ENCODE measurements around the gene C2CD4D.
A peak's percentile ranks its signal among the peaks of the same experiment; 100 is the strongest.

C2CD4D gene

GRCh38 chr1:151841141-151841540 lies 1.5 kb upstream of the C2CD4D start:
- no peak overlapping the region for H3K4me3 ChIP-seq (ENCODE audit: low read length)
- H3K9me3 ChIP-seq (ENCODE audit: control insufficient read depth, low read depth, low read length): no peaks in the 10 kb centered on the region

GRCh38 chr1:151840421-151840820 lies 801 bp upstream of the C2CD4D start:
- H3K4me3 ChIP-seq (ENCODE audit: low read length): peak overlapping the region; percentile 59
- no peaks in the 10 kb centered on the region for H3K9me3 ChIP-seq (ENCODE audit: control insufficient read depth, low read depth, low read length)
- peaks cover 34% of the 10 kb centered on the region for H3K27me3 ChIP-seq (ENCODE audit: control insufficient read depth, insufficient read depth, low read length)
- peak overlapping the region; percentile 56 for H3K27ac ChIP-seq (ENCODE audit: low read length)
- peaks cover 8% of the 10 kb centered on the region for H3K4me1 ChIP-seq (ENCODE audit: control insufficient read depth, low read depth, low read length)
- H3K36me3 ChIP-seq (ENCODE audit: control insufficient read depth, low read depth, low read length): no peaks in the 10 kb centered on the region
- H3K9ac ChIP-seq (ENCODE audit: low read length): peak overlapping the region; percentile 86

More at GRCh38 chr1:151841141-151841540, 1.5 kb upstream of the C2CD4D start:
- H3K36me3 ChIP-seq (ENCODE audit: control insufficient read depth, low read depth, low read length): no peaks in the 10 kb centered on the region
- H3K4me1 ChIP-seq (ENCODE audit: control insufficient read depth, low read depth, low read length): peaks cover 11% of the 10 kb centered on the region
- H3K27me3 ChIP-seq (ENCODE audit: control insufficient read depth, insufficient read depth, low read length): peaks cover 34% of the 10 kb centered on the region
- H3K27ac ChIP-seq (ENCODE audit: low read length): no peak overlapping the region
- H3K9ac ChIP-seq (ENCODE audit: low read length): no peak overlapping the region

DNA sequence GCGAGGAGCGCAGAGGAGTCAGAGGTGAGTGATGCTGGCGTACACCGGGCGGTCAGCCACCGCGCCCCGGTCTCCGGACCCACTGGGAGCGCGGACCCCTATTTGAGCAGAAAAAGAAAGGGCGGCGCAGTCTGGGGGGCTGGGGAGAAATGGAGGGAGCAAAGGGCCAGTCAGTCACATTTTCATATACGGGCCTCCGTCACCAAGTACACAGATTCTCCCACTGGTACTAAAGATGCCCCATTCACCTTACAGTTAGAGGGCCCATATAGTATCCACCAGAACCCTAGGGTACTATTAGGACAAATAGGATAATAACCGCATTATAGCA lies 573 bp downstream of the C2CD4D start:
- no peaks in the 10 kb centered on the region for H3K36me3 ChIP-seq (ENCODE audit: control insufficient read depth, low read depth, low read length)
- H3K4me1 ChIP-seq (ENCODE audit: control insufficient read depth, low read depth, low read length): peaks cover 8% of the 10 kb centered on the region
- peak overlapping the region; percentile 59 for H3K4me3 ChIP-seq (ENCODE audit: low read length)
- no peaks in the 10 kb centered on the region for H3K9me3 ChIP-seq (ENCODE audit: control insufficient read depth, low read depth, low read length)
- no peak overlapping the region for H3K27ac ChIP-seq (ENCODE audit: low read length)
- H3K9ac ChIP-seq (ENCODE audit: low read length): peak overlapping the region; percentile 86
- peaks cover 34% of the 10 kb centered on the region for H3K27me3 ChIP-seq (ENCODE audit: control insufficient read depth, insufficient read depth, low read length)

- Histone ChIP-seq H3K4me1 (ENCODE audit: control insufficient read depth, low read depth, low read length) (peaks cover 8% of the 10 kb centered on the region), H3K9ac (ENCODE audit: low read length) (peak overlapping the region; percentile 86)
Observed at GRCh38 chr1:151838222-151839081, 1.2 kb downstream of the C2CD4D start.

GRCh38 chr1:151837884-151838221 lies 1.8 kb downstream of the C2CD4D start:
- H3K36me3 ChIP-seq (ENCODE audit: control insufficient read depth, low read depth, low read length): no peaks in the 10 kb centered on the region
- peaks cover 34% of the 10 kb centered on the region for H3K27me3 ChIP-seq (ENCODE audit: control insufficient read depth, insufficient read depth, low read length)
- H3K27ac ChIP-seq (ENCODE audit: low read length): no peak overlapping the region
- no peaks in the 10 kb centered on the region for H3K9me3 ChIP-seq (ENCODE audit: control insufficient read depth, low read depth, low read length)
- H3K4me3 ChIP-seq (ENCODE audit: low read length): peak overlapping the region; percentile 59
- peaks cover 8% of the 10 kb centered on the region for H3K4me1 ChIP-seq (ENCODE audit: control insufficient read depth, low read depth, low read length)
- H3K9ac ChIP-seq (ENCODE audit: low read length): no peak overlapping the region

More at GRCh38 chr1:151838222-151839081, 1.2 kb downstream of the C2CD4D start:
- Histone ChIP-seq H3K9me3 (ENCODE audit: control insufficient read depth, low read depth, low read length) (no peaks in the 10 kb centered on the region), H3K27ac (ENCODE audit: low read length) (no peak overlapping the region), H3K27me3 (ENCODE audit: control insufficient read depth, insufficient read depth, low read length) (peaks cover 34% of the 10 kb centered on the region), H3K36me3 (ENCODE audit: control insufficient read depth, low read depth, low read length) (no peaks in the 10 kb centered on the region), H3K4me3 (ENCODE audit: low read length) (peak overlapping the region; percentile 59)

- no peak overlapping the region for H3K27ac ChIP-seq (ENCODE audit: low read length)
- H3K9ac ChIP-seq (ENCODE audit: low read length): no peak overlapping the region
- H3K4me1 ChIP-seq (ENCODE audit: control insufficient read depth, low read depth, low read length): peaks cover 8% of the 10 kb centered on the region
- H3K9me3 ChIP-seq (ENCODE audit: control insufficient read depth, low read depth, low read length): no peaks in the 10 kb centered on the region
- H3K4me3 ChIP-seq (ENCODE audit: low read length): no peak overlapping the region
- H3K36me3 ChIP-seq (ENCODE audit: control insufficient read depth, low read depth, low read length): no peaks in the 10 kb centered on the region
- H3K27me3 ChIP-seq (ENCODE audit: control insufficient read depth, insufficient read depth, low read length): peaks cover 34% of the 10 kb centered on the region
Observed at GRCh38 chr1:151837197-151837596, 2.4 kb downstream of the C2CD4D start.

- H3K36me3 ChIP-seq (ENCODE audit: control insufficient read depth, low read depth, low read length): no peaks in the 10 kb centered on the region
- no peak overlapping the region for H3K27ac ChIP-seq (ENCODE audit: low read length)
- H3K4me3 ChIP-seq (ENCODE audit: low read length): no peak overlapping the region
- peaks cover 30% of the 10 kb centered on the region for H3K27me3 ChIP-seq (ENCODE audit: control insufficient read depth, insufficient read depth, low read length)
- H3K4me1 ChIP-seq (ENCODE audit: control insufficient read depth, low read depth, low read length): peaks cover 11% of the 10 kb centered on the region
- H3K9ac ChIP-seq (ENCODE audit: low read length): no peak overlapping the region
- H3K9me3 ChIP-seq (ENCODE audit: control insufficient read depth, low read depth, low read length): no peaks in the 10 kb centered on the region
Observed at GRCh38 chr1:151835596-151835995, 4.0 kb downstream of the C2CD4D start.

- H3K4me1 ChIP-seq (ENCODE audit: control insufficient read depth, low read depth, low read length): peaks cover 14% of the 10 kb centered on the region
Observed at GRCh38 chr1:151834239-151834638, 5.4 kb downstream of the C2CD4D start.

DNA sequence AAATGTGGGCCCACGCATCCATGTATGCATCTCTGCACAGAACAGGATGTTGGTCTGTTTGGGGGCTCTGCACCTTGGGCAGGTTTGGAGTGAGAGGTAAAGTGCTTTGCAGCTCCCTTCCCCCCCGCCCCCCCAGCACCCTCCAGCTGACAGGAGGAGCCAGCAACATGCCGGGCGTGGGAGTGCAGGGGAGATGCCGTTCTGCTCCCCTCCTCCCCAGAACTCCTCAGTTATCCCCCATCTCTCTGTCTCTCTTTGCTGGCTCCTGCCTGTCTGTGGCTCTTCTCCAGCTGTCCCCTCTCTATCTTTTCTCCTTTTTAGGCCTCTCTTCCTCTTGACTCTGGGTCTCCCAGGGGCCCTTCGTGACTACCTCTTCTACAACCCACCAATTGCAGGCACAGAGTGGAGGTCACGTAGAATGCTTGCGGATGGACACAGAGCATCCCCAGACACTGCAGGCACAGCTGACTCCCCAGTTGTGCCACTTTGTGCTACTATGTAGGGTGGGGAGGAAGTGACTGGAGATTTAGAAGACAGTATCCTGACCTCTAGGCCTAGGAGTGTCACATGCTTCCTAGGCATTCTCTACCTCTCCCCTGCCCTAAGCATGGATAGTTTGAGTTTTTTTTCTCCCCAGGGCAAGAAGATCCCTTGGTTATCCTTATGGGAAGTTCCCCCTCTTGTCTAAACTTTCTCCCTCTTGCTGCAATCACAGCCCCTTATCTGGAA lies 6.3 kb downstream of the C2CD4D start:
- Histone ChIP-seq H3K27me3 (ENCODE audit: control insufficient read depth, insufficient read depth, low read length) (peaks cover 19% of the 10 kb centered on the region), H3K4me3 (ENCODE audit: low read length) (no peak overlapping the region), H3K36me3 (ENCODE audit: control insufficient read depth, low read depth, low read length) (no peaks in the 10 kb centered on the region), H3K4me1 (ENCODE audit: control insufficient read depth, low read depth, low read length) (peaks cover 14% of the 10 kb centered on the region), H3K9ac (ENCODE audit: low read length) (no peak overlapping the region), H3K27ac (ENCODE audit: low read length) (no peak overlapping the region), H3K9me3 (ENCODE audit: control insufficient read depth, low read depth, low read length) (no peaks in the 10 kb centered on the region)

More at GRCh38 chr1:151834239-151834638, 5.4 kb downstream of the C2CD4D start:
- no peak overlapping the region for H3K9ac ChIP-seq (ENCODE audit: low read length)
- H3K9me3 ChIP-seq (ENCODE audit: control insufficient read depth, low read depth, low read length): no peaks in the 10 kb centered on the region
- H3K27ac ChIP-seq (ENCODE audit: low read length): no peak overlapping the region
- no peaks in the 10 kb centered on the region for H3K36me3 ChIP-seq (ENCODE audit: control insufficient read depth, low read depth, low read length)
- H3K27me3 ChIP-seq (ENCODE audit: control insufficient read depth, insufficient read depth, low read length): peaks cover 28% of the 10 kb centered on the region
- H3K4me3 ChIP-seq (ENCODE audit: low read length): no peak overlapping the region

DNA sequence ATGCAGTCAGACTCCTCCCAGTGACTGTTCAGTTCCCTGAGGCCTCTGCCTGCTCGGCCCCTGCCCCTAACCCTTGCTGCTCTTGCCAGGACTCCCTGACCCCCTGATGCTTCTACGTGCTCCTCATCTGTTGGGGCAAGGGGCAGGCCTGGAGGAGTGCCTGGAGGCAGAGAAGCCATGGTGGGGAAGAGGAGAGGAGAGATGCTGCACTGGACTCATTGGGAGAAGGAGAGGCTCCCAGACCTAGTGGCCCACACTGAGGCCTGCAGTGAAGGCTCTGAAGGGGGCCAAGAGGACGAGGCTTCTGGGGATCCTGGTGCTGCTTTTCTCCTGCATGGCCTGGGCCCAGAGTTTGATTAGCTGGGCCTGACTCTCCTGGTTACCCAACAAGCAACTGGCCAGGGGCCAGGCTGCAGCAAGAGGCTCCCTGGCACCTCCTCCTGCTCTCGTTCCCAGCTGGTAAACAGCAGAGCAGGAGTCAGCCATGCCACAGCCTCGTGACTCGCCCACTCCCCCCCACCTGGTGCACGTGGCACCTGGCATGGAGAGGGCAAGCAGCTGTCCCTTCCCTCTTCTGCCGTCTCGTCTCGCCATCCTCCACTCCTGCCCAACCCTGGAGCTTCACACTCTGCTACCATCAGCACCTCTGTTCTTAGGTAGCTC lies 7.2 kb downstream of the C2CD4D start:
- no peaks in the 10 kb centered on the region for H3K36me3 ChIP-seq (ENCODE audit: control insufficient read depth, low read depth, low read length)
- no peak overlapping the region for H3K9ac ChIP-seq (ENCODE audit: low read length)
- H3K27me3 ChIP-seq (ENCODE audit: control insufficient read depth, insufficient read depth, low read length): peaks cover 10% of the 10 kb centered on the region
- no peak overlapping the region for H3K27ac ChIP-seq (ENCODE audit: low read length)
- peaks cover 14% of the 10 kb centered on the region for H3K4me1 ChIP-seq (ENCODE audit: control insufficient read depth, low read depth, low read length)
- no peak overlapping the region for H3K4me3 ChIP-seq (ENCODE audit: low read length)
- H3K9me3 ChIP-seq (ENCODE audit: control insufficient read depth, low read depth, low read length): no peaks in the 10 kb centered on the region

GRCh38 chr1:151831605-151832004 lies 8.0 kb downstream of the C2CD4D start, which contains the start of gene RORC:
Gene RORC, minus strand, starts transcription at chr1:151831802. Its CDS starts 38 bp downstream, at chr1:151831764.
- H3K9me3 ChIP-seq (ENCODE audit: control insufficient read depth, low read depth, low read length): no peaks in the 10 kb centered on the region
- no peak within 1 kb of the TSS for H3K9ac ChIP-seq (ENCODE audit: low read length)
- H3K4me1 ChIP-seq (ENCODE audit: control insufficient read depth, low read depth, low read length): peaks cover 14% of the 10 kb centered on the region
- H3K27me3 ChIP-seq (ENCODE audit: control insufficient read depth, insufficient read depth, low read length): peaks cover 1% of the 10 kb centered on the region
- no peak within 1 kb of the TSS for H3K27ac ChIP-seq (ENCODE audit: low read length)
- no peaks in the 10 kb centered on the region for H3K36me3 ChIP-seq (ENCODE audit: control insufficient read depth, low read depth, low read length)
- H3K4me3 ChIP-seq (ENCODE audit: low read length): no peak within 1 kb of the TSS
